Activated CD4-positive, alpha-beta T cell treated with anti-CD3 and anti-CD28 coated beads, Interleukin-2, amount 50 U/mL, for 24 hours (primary cell): Measurements from ENCODE around the gene CHD9NB.

Source experiments
- DNase-seq, 2 donors: peaks; one replicate each; pipeline ENCODE4 v3.0.0-alpha.2; 2020; ENCODE audit warnings: low read depth in 1 of 2, low spot score in 1 of 2

CHD9NB gene

DNA sequence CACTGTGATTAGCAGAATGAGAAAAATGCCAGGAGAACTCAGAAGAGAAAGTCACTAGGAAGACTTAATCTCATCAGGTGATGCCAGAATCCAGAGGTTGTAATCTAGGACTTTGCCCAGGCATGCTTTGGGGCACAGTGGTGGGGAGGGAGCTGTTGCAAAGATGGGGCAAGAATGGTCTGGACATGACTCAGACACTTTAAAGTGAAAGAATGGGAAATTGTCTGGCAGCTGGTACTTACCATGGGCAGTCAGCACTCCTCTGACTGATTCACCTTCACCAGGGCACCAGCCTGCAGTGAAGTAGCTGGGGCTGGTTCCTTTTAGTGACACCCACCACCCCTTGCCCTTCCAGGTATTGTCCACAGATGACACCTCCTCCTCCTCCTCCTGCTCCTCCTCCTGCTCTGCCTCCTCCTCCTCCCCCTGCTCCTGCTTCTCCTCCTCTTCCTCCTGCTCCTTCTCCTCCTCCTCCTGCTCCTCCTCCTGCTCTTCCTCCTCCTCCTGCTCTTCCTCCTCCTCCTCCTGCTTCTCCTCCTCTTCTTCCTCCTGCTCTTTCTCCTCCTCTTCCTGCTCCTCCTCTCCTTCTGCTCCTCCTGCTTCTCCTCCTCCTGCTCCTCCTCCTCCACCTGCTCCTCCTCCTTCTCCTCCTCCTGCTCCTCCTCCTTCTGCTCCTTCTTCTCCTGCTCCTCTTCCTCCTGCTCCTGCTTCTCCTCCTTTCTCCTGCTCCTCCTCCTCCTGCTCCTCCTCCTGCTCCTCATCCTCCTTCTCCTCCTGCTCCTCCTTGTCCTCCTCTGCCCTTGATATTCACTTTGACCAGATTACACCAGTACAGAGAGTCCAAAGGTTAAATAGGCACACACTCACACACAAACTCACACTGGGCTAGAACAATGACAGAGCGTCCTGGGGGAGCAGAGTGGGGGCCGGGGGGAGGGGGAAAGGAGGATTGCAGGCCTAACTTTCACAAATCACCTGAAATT is at the start of gene CHD9NB:
Gene CHD9NB (minus strand): TSS at position 379 of the 983 bp plus-strand sequence. CDS start 8,739 bp downstream, outside the sequence.
- DNase-seq = no peak

- no peak for DNase-seq
Observed at GRCh38 chr16:53100889-53101288, 48.2 kb upstream of the CHD9NB start.

GRCh38 chr16:53100131-53100748 is 47.5 kb upstream of the CHD9NB start:
- DNase-seq = no peak

GRCh38 chr16:53099318-53100130 is 46.8 kb upstream of the CHD9NB start:
- peak; percentile 16 to 40 for DNase-seq

DNA sequence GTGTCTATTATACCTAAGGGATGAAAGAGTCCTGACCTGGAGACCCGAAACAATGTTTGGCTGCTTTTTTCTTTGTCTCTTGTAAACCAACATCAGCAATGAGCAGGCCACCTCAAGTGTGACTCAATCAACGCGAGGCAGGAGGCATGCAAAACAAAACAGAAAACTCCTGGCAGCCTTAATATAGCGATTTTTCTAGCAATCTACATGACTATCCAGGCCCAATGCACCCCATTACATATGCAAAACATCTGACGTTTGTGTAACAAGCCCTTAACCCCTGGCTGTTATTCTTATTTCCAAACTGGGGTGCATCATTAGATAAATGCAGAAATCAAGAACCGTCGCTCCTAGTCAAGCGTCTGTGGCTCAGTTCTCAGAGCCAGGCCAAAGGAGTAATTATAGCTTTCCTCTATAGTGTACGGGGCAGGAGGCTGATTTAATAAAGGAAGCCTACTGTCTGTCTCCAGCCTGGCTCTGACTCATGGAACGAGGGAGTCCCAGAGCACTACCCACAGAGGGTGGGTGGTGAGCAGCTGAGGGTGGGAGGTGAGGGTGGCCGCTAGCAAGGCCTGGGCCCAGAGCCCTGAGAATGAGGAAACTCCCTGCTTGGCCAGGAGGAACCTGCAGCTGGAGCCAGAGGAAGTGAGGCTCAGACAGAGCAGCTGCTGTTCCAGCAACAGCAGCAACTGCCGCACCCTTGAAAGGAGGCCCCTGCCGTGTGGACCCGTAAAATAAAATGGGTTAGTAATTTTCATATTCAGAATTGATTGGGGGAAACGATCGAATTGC is 46.0 kb upstream of the CHD9NB start:
- no peak for DNase-seq

- no peak for DNase-seq
Observed at GRCh38 chr16:53097190-53097589, 44.5 kb upstream of the CHD9NB start.

DNA sequence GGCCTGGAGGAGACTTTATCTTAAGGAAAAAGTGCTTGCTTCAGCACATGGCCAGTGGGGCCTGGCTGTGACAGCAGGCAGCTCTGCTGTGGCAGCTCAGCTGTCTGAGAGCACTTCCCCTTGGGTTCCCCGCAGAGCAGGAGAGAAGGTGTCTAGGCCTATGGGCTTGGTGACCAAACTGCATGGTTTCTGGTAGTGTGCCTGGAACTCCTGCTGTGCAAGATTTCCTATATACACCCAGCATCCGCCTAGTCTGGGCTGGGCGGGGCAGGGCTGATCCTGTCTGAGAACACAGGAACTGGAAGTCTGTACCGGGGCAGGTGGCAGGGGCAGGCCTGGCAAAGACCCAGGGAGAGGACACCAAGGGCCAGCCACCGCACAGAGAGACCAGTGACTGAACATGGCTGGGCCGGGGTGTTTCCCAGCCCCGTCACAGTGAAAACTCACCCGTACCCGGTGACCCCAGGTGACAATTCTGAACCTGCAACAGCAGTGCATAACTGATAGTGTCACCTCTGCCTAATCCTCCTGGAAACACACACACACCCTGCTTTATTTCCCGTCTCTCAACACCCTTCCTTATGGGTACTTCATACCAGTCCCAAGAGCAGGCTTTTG is 41.4 kb upstream of the CHD9NB start:
- DNase-seq = no peak

- DNase-seq = no peak
Observed at GRCh38 chr16:53093162-53093744, 40.6 kb upstream of the CHD9NB start.

- DNase-seq = no peak
Observed at GRCh38 chr16:53092284-53092683, 39.6 kb upstream of the CHD9NB start.

GRCh38 chr16:53091466-53092211 is 38.9 kb upstream of the CHD9NB start:
- DNase-seq = no peak

- DNase-seq = no peak
Observed at GRCh38 chr16:53090591-53091411, 38.1 kb upstream of the CHD9NB start.

DNA sequence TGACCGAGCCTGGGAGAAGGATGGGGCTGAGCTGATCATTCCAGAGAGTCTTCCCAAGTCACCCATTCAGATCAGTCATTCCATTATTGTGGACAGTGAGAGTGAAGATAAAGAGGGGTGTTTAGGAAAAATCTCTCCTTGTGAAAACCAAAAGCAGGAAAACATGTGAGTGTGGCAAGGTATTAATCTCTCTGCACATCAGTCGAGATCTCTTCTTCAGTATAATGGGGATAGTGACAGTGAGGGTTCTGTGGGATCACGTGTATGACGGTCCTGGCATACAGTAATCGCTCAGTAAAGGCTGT is 37.5 kb upstream of the CHD9NB start:
- DNase-seq = no peak

DNA sequence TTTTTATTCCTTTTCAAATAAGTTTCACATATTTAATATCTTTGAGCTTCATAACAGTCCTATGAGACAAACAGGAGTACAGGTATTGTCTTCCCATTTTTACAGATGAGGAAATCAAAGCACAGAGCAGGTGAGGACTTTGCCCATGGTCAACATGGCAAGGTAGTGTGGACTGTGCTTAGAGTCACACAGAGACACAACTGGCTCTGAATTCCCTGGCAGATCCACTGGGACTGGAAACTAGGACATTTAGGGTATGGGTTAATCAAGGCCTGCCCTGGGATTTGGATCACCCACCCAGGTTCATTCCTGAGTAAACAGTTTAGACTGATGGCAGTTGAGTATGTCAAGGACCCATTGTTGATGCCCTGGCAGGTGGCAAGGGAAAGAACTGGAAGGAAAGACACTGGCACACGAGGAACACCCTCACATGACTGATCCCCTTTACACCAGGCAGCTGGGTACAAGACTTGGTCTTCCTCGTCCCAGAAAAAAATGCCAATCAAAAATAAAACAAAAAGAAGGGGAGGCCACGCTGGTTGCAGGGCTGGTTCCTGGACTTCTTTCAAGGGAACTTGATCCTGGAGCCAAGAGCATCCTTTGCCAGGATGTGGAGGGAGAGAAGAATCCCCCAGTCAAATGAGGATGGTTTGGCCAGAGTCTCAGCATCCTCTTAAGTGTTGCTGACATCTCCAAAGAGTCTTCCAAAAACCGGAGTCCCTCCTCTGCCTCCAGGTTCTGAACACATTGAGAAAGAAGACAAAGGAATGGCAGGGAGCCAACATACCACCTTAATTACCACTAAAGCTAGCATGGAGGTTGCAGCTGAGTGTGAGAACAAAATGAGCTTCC is 37.0 kb upstream of the CHD9NB start:
- DNase-seq = no peak

DNA sequence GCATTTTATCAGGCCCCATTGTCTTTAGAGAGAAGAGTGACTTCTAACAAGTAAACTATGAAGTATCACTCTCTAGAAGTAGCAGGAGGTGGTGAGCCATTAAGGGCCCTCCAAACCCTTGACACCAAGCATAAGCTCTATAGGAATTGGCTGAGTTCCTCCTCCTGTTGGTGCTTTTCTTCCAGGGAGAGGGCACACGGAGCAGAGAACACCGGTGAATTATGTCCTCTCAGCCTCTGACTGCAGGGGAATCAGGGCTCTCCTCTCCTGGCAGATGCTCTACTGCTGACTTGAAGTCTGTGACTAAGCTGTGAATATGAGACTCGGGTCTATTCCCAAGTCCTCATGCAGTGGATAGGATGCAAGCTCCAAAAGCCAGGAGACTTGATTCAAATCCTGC is 34.4 kb upstream of the CHD9NB start:
- DNase-seq = no peak

DNA sequence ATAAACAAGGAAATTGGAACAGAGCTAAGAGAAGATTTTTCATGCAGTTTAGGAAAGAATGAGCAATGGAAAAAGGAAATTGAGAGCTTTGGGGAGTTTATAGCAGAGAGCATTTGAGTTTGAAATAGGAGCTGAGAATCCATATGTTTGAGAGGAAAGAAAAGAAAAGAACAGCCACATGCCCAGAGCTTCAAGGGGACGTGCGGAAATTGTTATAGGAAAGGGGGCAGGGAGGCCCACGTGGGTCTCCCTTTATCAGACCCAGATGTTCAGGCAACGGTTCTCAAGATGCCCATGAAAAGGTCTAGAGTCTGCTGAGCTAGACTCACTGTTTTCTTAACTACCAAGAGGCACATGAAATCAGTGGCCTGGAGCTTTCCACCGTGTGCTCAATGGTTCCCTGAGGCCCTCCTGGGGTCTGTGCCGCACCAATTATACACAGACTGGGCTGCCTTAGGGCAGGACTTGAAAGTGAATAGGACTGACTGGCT is 33.3 kb upstream of the CHD9NB start:
- no peak for DNase-seq

GRCh38 chr16:53085369-53085843 is 32.7 kb upstream of the CHD9NB start:
- DNase-seq = no peak

- DNase-seq = no peak
Observed at GRCh38 chr16:53084746-53085334, 32.1 kb upstream of the CHD9NB start.
